ENCODE measurements around the gene SRP68. TPM values are rescaled to one million over a fixed set of nuclear protein-coding genes. Genes with fewer than 3 reads are reported as not detected.
A peak's percentile ranks its signal among the peaks of the same experiment; 100 is the strongest.

SRP68 gene
- total and polyA plus RNA-seq, 9 of the 15 experiments (the other 6 are each of a cell fraction or from before 2014, with no cell fraction given), result 29.4 to 92.6 (median 36.2) TPM

- TF ChIP-seq ZMIZ1 (IDR thresholded peaks at IDR 0.05; ENCODE audit: low read depth in 2 of 2, low read length in 2 of 2) (peak in 1 of 2 experiments; percentile 53; a peak in 2 of 4 replicates), ZNF584 (CRISPR knock-in tag; IDR thresholded peaks at IDR 0.05; ENCODE audit: low read depth) (0 out of 2 replicates have a peak, but pooled peaks have one; percentile 41), MAZ (CRISPR knock-in tag; conservative IDR thresholded peaks at IDR 0.05 in 1 of 2, IDR thresholded peaks at IDR 0.05 in 1 of 2) (peak in 1 of 2 experiments; percentile 76; a peak in 3 of 4 replicates), KDM2B (CRISPR knock-in tag; IDR thresholded peaks at IDR 0.05) (no peak), TEAD4 (IDR thresholded peaks at IDR 0.05; ENCODE audit: low read length) (peak; percentile 23; the same call in 1 of the 2 replicates), TEAD4 (CRISPR knock-in tag; IDR thresholded peaks at IDR 0.05; ENCODE audit: borderline replicate concordance) (peak; percentile 53; the same call in 1 of the 2 replicates), ATF1 (CRISPR knock-in tag; IDR thresholded peaks at IDR 0.05) (no peak), ATF1 (tag; IDR thresholded peaks at IDR 0.05) (peak; percentile 63), L3MBTL2 (IDR thresholded peaks at IDR 0.05) (peak; percentile 94), PREB (CRISPR knock-in tag; IDR thresholded peaks at IDR 0.05) (0 out of 2 replicates have a peak, but pooled peaks have one; percentile 9), JUN (IDR thresholded peaks at IDR 0.05; ENCODE audit: borderline replicate concordance, low read depth, low read length) (0 out of 2 replicates have a peak, but pooled peaks have one; percentile 24), JUN (CRISPR knock-in tag; IDR thresholded peaks at IDR 0.05; ENCODE audit: borderline replicate concordance) (0 out of 2 replicates have a peak, but pooled peaks have one; percentile 14), POLR2AphosphoS2 (IDR thresholded peaks at IDR 0.05; ENCODE audit: low read length) (no peak), CEBPG (CRISPR knock-in tag; IDR thresholded peaks at IDR 0.05) (0 out of 2 replicates have a peak, but pooled peaks have one; percentile 5), CEBPG (tag; conservative IDR thresholded peaks at IDR 0.05 in 1 of 2, IDR thresholded peaks at IDR 0.05 in 1 of 2) (no peak), CREB1 (IDR thresholded peaks at IDR 0.05) (no peak), CREB1 (CRISPR knock-in tag; IDR thresholded peaks at IDR 0.05) (peak; percentile 43; the same call in 1 of the 2 replicates), TOE1 (IDR thresholded peaks at IDR 0.05; ENCODE audit: borderline replicate concordance) (no peak), TOE1 (CRISPR knock-in tag; IDR thresholded peaks at IDR 0.05; ENCODE audit: borderline replicate concordance, low read depth) (0 out of 2 replicates have a peak, but pooled peaks have one; percentile 61), ZNF395 (CRISPR knock-in tag; IDR thresholded peaks at IDR 0.05) (no peak), SRSF3 (IDR thresholded peaks at IDR 0.05; ENCODE audit: insufficient read depth, low read length) (no peak), ELF2 (CRISPR knock-in tag; IDR thresholded peaks at IDR 0.05) (0 out of 2 replicates have a peak, but pooled peaks have one; percentile 60), MECOM (CRISPR knock-in tag; IDR thresholded peaks at IDR 0.05) (no peak)
These were observed at the start of gene SRP68 (continued) for GRCh38 chr17:76072148-76072858.
